Activated naive CD8-positive, alpha-beta T cell treated with anti-CD3 and anti-CD28 coated beads, Interleukin-2, amount 50 U/mL, for 16 hours (primary cell): Measurements from ENCODE around the gene MRPL4.
"Not testable (repeated sequence)": the region's sequence is repeated elsewhere in the genome, so short reads cannot be mapped to it uniquely, and the experiment has no call there.

Experiments
- DNase-seq: peaks from one replicate; pipeline ENCODE4 v3.0.0-alpha.2; 2020; ENCODE audit warnings: low read depth, low spot score

Gene MRPL4

DNA sequence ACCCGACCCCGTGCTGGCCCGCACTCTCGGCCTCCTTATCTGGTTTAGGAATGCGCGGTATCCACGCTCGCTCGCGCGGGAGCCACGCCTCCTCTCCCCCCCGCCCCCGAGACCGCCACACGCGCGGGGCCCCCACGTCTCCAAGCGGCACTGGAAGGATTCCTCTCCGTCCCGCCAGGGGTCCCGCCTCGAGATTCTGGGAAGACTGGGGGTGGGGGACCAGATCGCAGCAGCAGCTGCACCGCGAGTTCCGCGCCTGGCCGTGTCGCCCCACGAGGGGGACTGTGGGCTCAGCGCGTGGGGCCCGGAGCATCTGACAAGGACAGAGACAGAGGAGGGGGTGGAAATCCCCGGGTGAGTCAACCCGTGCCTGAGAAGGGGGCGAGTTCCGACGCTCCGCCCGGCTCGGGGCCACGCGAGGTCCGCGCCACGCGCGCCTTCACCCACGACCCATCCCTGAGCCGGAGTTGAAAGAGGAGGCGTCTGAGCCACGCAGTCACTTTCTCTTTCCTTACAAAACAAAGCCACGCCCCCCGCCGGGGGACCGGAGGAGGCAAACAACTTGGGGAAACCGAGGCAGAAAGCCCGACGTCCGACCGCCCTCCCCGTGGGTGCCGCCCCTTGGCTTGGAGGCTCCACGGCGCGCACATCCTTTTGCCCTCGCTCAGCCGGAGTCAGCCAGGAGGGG is 21.7 kb upstream of the MRPL4 start:
- peak; percentile 42 for DNase-seq

- DNase-seq: peak; percentile 37
These were observed 21.0 kb upstream of the MRPL4 start, which contains the start of gene S1PR2 for GRCh38 chr19:10230861-10231611. TSS of gene S1PR2 (minus strand) at chr19:10231331. CDS start at chr19:10224905, 6,426 bp downstream.

DNA sequence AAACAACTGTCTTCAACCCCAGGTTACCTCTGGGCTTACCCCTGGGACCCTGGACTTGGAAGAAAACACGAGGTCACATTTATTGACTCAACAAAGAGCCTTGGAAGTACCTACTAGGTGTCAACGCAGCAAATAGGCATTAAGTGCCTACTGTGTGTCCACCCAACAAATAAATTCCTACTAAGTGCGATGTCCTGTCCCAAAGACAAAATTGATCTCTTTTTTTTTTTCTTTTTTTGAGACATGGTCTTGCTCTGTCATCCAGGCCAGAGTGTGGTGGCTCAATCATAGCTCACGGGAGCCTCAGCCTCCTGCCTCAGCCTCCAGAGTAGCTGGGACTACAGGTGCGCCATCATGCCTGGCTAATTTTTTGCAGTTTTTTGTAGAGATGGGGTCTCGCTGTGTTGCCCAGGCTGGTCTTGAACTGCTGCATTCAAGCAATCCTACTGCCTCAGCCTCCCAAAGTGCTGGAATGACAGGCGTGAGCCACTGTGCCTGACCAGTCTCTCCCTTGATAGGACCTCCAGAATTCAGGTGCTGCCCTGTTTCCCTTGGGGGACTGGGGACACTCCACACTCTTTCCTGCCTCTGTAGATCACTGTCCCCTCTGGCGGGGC is 20.3 kb upstream of the MRPL4 start:
- no peak for DNase-seq

DNA sequence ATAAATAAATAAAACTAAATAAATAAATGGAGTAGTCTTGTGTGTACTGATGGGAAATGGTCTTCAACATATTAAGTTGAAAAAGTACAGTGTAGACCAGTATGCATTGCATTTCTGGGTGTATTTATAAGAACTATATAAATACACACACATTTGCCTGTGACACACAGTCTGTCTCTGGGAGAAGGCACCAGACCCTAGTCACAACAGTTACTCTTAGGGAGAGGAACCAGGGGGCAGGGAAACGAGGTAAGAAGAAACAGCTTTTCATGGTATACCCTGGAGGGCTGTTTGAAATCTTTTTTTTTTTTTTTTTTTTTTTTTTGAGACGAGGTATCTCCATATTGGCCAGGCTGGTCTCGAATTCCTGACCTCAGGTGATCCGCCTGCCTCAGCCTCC is 18.1 kb upstream of the MRPL4 start:
- DNase-seq: no peak

GRCh38 chr19:10235003-10235402 is 17.0 kb upstream of the MRPL4 start:
- no peak for DNase-seq

- DNase-seq: not testable (repeated sequence)
These were observed 16.6 kb upstream of the MRPL4 start for GRCh38 chr19:10235409-10235808.

DNA sequence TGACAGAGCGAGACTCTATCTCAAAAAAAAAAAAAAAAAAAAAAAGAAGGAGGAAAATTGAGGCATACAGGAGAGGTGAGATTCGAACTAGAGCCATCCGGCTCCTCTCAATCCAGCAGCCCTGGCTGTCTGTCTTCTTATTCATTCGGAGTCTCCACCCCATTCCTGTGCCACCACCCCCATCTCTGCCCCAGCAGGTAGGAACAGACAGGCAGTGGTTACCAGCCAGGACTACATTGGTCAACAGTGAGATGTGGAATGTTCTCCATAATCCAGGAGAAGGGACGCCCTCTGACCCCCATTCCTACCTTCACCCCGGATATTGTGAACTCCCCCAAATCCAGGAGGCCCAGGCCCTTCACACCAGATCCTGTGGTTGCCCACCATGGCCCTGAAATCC is 14.3 kb upstream of the MRPL4 start:
- no peak for DNase-seq

DNA sequence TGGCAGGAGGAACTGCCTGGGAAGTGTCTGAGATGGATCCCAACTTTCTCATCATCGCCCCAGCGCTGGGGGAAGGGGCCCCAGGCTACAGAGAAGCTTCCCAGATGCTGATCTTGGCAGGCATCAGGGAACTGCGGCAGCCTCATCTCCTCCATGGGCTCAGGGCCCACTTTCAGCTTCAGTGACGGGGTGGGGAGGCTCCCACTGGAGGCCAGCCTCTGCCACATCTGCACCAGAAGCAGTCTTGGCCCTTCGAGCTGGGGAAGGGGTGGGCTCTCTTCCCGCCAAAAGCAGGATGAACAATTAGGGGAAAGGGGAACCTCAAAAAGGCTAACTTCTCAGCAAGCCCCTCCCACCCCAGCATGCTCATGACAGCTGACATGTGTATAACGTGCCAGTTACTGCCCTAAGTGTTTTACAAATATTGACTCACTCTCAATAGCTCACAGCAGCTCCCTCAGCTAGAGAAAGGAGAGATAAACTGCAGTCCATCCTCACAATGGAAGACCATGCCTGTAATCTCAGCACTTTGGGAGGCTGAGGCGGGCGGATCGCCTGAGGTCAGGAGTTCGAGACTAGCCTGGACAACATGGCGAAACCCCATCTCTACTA is 13.7 kb upstream of the MRPL4 start:
- no peak for DNase-seq

GRCh38 chr19:10241826-10242449 is 10.1 kb upstream of the MRPL4 start:
- DNase-seq: not testable (repeated sequence)

- DNase-seq: no peak
These were observed 8.4 kb upstream of the MRPL4 start for GRCh38 chr19:10243606-10244005.

DNA sequence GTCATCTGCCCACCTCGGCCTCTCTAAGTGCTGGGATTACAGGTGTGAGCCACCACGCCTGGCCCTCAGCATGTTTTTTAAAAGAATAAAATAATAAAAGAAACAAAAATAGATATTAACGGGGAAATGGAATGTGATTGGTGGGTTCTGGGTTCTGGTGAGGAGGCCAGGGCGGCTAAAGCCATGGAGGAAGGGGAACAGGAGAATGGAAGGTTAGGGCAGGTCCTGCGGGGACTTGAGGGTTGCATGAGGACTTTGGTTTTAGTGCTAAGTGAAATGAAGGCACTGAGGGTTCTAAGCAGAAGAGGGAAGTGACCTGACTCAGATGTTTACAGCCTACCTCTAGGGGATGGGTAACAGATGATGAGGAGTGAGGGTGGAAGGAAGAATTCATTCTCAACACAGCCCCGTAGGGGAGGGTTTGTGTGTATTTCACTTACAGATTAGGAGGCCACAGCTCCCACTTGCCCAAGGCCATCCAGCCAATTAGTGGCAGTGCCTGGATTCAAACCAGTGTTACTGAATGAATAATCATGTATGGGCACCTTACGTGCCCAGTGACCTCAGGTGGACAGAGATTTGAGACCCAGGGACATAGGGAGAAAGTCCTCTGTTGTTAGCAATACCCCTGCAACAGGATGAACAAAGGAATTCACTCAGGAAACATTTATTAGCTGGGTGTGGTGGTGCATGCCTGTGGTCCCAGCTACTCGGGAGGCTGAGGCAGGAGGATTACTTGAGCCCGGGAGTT is 6.7 kb upstream of the MRPL4 start:
- DNase-seq: no peak

GRCh38 chr19:10246511-10246910 is 5.5 kb upstream of the MRPL4 start:
- no peak for DNase-seq

GRCh38 chr19:10252707-10253106 is 693 bp downstream of the MRPL4 start:
- no peak for DNase-seq

DNA sequence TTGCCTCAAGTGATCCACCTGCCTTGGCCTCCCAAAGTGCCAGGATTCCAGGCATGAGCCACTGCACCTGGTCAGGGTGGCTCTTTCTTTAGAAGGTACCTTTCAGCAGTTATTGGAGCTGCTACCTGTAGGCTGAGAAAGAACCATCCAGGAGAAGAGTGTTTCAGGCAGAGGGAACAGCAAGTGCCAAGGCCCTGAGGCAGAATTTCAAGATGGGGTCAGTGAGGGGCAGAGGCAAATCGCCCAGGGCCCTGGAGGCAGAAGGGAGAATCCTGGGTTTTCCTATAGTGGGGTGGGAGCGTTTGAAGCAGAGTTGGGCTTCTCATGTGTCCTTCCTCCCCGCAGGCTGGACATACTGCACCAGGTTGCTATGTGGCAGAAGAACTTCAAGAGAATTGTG is 2.2 kb downstream of the MRPL4 start:
- no peak for DNase-seq

- DNase-seq: no peak
These were observed 3.3 kb downstream of the MRPL4 start for GRCh38 chr19:10255358-10255757.

- DNase-seq: no peak
These were observed 4.5 kb downstream of the MRPL4 start for GRCh38 chr19:10256551-10256950.

DNA sequence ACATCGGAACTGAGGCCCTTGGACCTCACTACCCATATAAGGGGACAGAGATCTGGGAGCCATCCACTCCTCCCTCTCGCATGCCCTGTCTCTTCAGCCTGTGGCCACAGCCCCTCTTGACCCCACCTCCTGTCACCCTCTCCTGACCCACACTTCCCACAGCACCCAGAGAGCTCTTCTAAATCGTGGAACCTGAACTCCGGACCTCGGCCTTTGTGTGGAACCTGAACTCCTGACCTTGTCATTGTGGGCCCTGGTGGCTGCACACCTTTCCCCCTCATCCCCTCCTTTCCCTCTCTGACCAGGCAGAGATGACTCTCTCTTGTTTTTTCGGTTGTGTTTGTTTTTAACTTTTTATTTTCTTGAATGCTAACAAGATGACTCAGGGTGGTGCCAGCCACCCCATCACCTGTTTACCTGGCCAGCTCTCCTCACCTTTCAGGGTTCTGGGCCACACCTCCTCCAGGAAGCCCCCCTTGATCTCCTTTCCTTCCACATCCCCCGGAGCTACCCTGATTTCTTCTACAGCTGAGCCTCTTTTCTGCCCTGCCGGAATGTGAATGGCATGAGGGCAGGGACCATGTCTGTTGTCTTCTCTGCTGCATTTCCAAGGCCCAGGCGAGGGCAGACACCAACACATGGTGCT is 5.1 kb downstream of the MRPL4 start:
- DNase-seq: no peak

- no peak for DNase-seq
These were observed 6.2 kb downstream of the MRPL4 start for GRCh38 chr19:10258080-10258710.

- peak; percentile 83 for DNase-seq
These were observed 7.3 kb downstream of the MRPL4 start for GRCh38 chr19:10259162-10259905.
